Heart right ventricle (tissue), 16 donors: Measurements from ENCODE around the gene SESN3. TPM values are rescaled to one million over a fixed set of nuclear protein-coding genes. Genes with fewer than 3 reads are reported as not detected.

Source experiments
- ATAC-seq, 8 donors: fragments of 200-7000 bp; cut with Tn5 transposase; one replicate each; pipeline ENCODE4 v1.9.1; 2020; ENCODE audit warnings: mild to moderate bottlenecking in 8 of 8, moderate library complexity in 8 of 8, moderate number of reproducible peaks in 1 of 8
- DNase-seq, 2 donors: peaks; one replicate each; pipeline ENCODE4 v3.0.0-alpha.2; 2020
- H3K27ac ChIP-seq, 10 donors: fragments of 200-600 bp; sonication (generic) in 2 of 10; one replicate each; pipeline versions ENCODE4 v1.5.0 to v1.8.0; 2020 to 2022; ENCODE audit warnings: mild to moderate bottlenecking in 3 of 10
- H3K27me3 ChIP-seq, 7 donors: fragments of 200-600 bp; one replicate each; pipeline ENCODE4 v1.8.0; 2021 to 2022; ENCODE audit warnings: mild to moderate bottlenecking in 2 of 7
- H3K36me3 ChIP-seq, 9 donors: fragments of 200-600 bp; sonication (generic) in 1 of 9; one replicate each; pipeline versions ENCODE4 v1.5.0 to v1.8.0; 2020 to 2022; ENCODE audit warnings: mild to moderate bottlenecking in 2 of 9
- H3K4me1 ChIP-seq, 9 donors: fragments of 200-600 bp; sonication (generic) in 1 of 9; one replicate each; pipeline versions ENCODE4 v1.5.0 to v1.8.0; 2020 to 2022; ENCODE audit warnings: mild to moderate bottlenecking in 4 of 9
- H3K4me3 ChIP-seq, 10 donors: fragments of 200-600 bp; sonication (generic) in 2 of 10; one replicate each; pipeline versions ENCODE4 v1.5.0 to v1.8.0; 2020 to 2022; ENCODE audit warnings: mild to moderate bottlenecking in 7 of 10, moderate library complexity in 2 of 10
- H3K9me3 ChIP-seq, 11 donors: fragments of 200-600 bp in 10 of 11; sonication (generic) in 2 of 11; one replicate each; pipeline versions ENCODE4 v1.5.0 to v1.8.0; 2013 to 2022; ENCODE audit warnings: mild to moderate bottlenecking in 2 of 11, control low read depth in 1 of 11, moderate library complexity in 1 of 11
- CTCF ChIP-seq, 9 donors: fragments of 200-600 bp; sonication (generic) in 2 of 9; IDR thresholded peaks; one replicate each; pipeline versions ENCODE4 v1.5.0 to v1.8.0; 2021 to 2022; ENCODE audit warnings: antibody characterized with exemption in 9 of 9, mild to moderate bottlenecking in 5 of 9, moderate library complexity in 1 of 9
- WGBS, 2 donors: extraction: QIAGEN DNeasy Blood & Tissue Kit; methylation state at CpG; one replicate each; pipeline ENCODE4 v1.1.7; 2013; ENCODE audit warnings: inconsistent platforms in 1 of 2; 5-methylcytosine and 5-hydroxymethylcytosine counted together
- intact Hi-C, 10 donors: fragments of 100-400 bp; cut with DNase I; formaldehyde crosslinking; loops; one replicate each; pipeline versions ENCODE4 v1.11.1 to v1.14.2; 2022
- polyA plus RNA-seq, 2 donors: library from polyadenylated mRNA; stranded (reverse); fragments of 200-250 nt; gene quantifications; one replicate each; pipeline ENCODE4 v1.2.3, GENCODE V29; 2013
- total RNA-seq, 10 donors: library from RNA; stranded (reverse); fragmentation: NEBNext Ultra II Directional in 3 of 10; extraction: Animal tissue kit (Norgen Biotek cat#: 25700) in 3 of 10; gene quantifications; one replicate each; pipeline versions ENCODE4 v1.2.1 to v1.2.4, GENCODE V29; 2021 to 2023
- donor health status: Arrhythmogenic right ventricular cardiomyopathy.
- donor health status: ischemic (EF 13 %, LVEDD 7.1; RV severe dilation, severe dysfunction).
- donor health status: healthy with polysubstance abuse.
- donor health status: DM: no; HTN: yes; CAD: no.
- donor health status: DM: no; HTN: no; CAD: no.
- donor health status: ischemic (EF 25% LVEDD 6.9; RV normal size, moderate dysfunction).
- donor health status: ischemic (EF 25% LVEDD 5.7; RV mildly dilated, moderate dysfunction).
- donor health status: healthy.
- donor health status: DM: yes; HTN: yes; CAD: no.
- donor health status: Ischemic cardiomyopathy.
- donor health status: ischemic (EF 35%, LVEDD 5.7; RV mildly dilated, moderate dysfunction).
- donor health status: nonischemic (EF 11% LVEDD 7.7; RV severe dilation, severe dysfunction).
- donor health status: DM: yes; HTN: yes; CAD: no.
- donor health status: PGD.
- donor health status: ischemic (EF 29% LVEDD 5.4; RV normal size, mild dysfunction).
- donor health status: nonischemic (EF 23%, LVEDD 6.1; RV moderate dilation, normal function).

The SESN3 gene
- total and polyA plus RNA-seq, 12 donors: 0.65 to 15.4 (median 9.0) TPM

- peaks cover 0 to 16% (median 0%) of the 10 kb centered on the region in 9 donors for H3K4me1 ChIP-seq
- H3K27me3 ChIP-seq: no peaks in the 10 kb centered on the region
- no peak for DNase-seq
- no peak for TF ChIP-seq CTCF (IDR thresholded peaks at IDR 0.05)
- H3K27ac ChIP-seq: no peak overlapping the region
- intact Hi-C loops: no loop called here
- 90 to 92% methylated on average over 5 of the region's 5 CpGs for WGBS, 2 donors
- no peak for ATAC-seq
- no peaks in the 10 kb centered on the region for H3K36me3 ChIP-seq
- peaks cover 0 to 5% (median 0%) of the 10 kb centered on the region in 11 donors for H3K9me3 ChIP-seq
- H3K4me3 ChIP-seq: no peak overlapping the region
These were observed 38.2 kb upstream of the SESN3 start for GRCh38 chr11:95269036-95269819.

- DNase-seq: no peak
- ATAC-seq: no peak
- Histone ChIP-seq H3K4me1 (peaks cover 0 to 18% (median 0%) of the 10 kb centered on the region in 9 donors), H3K27me3 (no peaks in the 10 kb centered on the region), H3K36me3 (no peaks in the 10 kb centered on the region), H3K4me3 (no peak overlapping the region), H3K9me3 (peaks cover 0 to 5% (median 0%) of the 10 kb centered on the region in 11 donors), H3K27ac (no peak overlapping the region)
- intact Hi-C loops: no loop called here
- TF ChIP-seq CTCF (IDR thresholded peaks at IDR 0.05): no peak
- WGBS, 2 donors: 87 to 98% methylated on average over 1 of the region's 1 CpG
These were observed 37.4 kb upstream of the SESN3 start for GRCh38 chr11:95268391-95268790.

- DNase-seq (no peak), ATAC-seq (no peak)
- peaks cover 0 to 5% (median 0%) of the 10 kb centered on the region in 11 donors for H3K9me3 ChIP-seq
- peaks cover 0 to 21% (median 0%) of the 10 kb centered on the region in 9 donors for H3K4me1 ChIP-seq
- 51 to 100% methylated on average over 1 of the region's 1 CpG for WGBS, 2 donors
- H3K27ac ChIP-seq: no peak overlapping the region
- intact Hi-C loops: no loop called here
- H3K4me3 ChIP-seq: no peak overlapping the region
- TF ChIP-seq CTCF (IDR thresholded peaks at IDR 0.05): no peak
- H3K27me3 ChIP-seq: no peaks in the 10 kb centered on the region
- no peaks in the 10 kb centered on the region for H3K36me3 ChIP-seq
These were observed 36.7 kb upstream of the SESN3 start for GRCh38 chr11:95267601-95268213.

DNA sequence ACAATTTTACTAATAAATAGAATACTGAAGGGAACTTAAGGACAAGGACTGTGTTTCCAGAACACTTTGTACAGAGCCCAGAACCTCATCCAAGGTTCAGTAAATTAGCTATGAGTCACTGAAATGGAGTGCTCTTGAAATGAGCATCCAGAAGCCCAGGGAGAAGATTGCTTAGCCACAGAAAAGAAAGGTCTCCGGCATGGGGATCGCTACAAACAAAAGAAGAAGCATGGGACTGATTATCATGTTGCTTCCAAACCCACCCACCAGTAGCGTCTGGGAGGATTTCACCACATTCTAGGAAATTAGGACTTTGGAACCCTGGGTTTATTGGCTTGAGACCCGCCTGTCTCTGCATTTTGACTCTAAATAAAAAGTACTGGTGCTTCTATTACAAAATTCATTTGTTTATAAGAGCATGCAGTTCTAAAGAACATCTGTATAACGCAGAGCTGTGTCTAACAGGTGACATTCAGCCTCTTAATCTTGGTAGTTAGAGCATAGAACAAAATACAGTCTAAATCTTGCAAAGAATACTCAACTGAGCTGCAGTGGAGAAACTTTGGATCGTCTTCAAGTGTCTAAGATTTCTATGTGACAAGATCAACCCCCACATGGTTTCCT is 35.9 kb upstream of the SESN3 start:
- peak in 5 of 8 donors; percentile 28 to 85 (median 63) for ATAC-seq
- Histone ChIP-seq H3K9me3 (peaks cover 0 to 5% (median 0%) of the 10 kb centered on the region in 11 donors), H3K27me3 (no peaks in the 10 kb centered on the region), H3K4me1 (peaks cover 0 to 21% (median 0%) of the 10 kb centered on the region in 9 donors), H3K4me3 (no peak overlapping the region), H3K27ac (peak overlapping the region in 2 of 10 donors; percentile 29 to 30), H3K36me3 (no peaks in the 10 kb centered on the region)
- intact Hi-C loops: no loop called here
- TF ChIP-seq CTCF (IDR thresholded peaks at IDR 0.05): no peak
- DNase-seq: no peak
- WGBS, 2 donors: 87% methylated on average over 6 of the region's 6 CpGs
